ENCODE data around the gene NUP214. TPM values are rescaled to one million over a fixed set of nuclear protein-coding genes. Genes with fewer than 3 reads are reported as not detected.

The NUP214 gene
- total RNA-seq, 2 experiments from 2014 or later: 19.7 to 69.6 TPM

DNA sequence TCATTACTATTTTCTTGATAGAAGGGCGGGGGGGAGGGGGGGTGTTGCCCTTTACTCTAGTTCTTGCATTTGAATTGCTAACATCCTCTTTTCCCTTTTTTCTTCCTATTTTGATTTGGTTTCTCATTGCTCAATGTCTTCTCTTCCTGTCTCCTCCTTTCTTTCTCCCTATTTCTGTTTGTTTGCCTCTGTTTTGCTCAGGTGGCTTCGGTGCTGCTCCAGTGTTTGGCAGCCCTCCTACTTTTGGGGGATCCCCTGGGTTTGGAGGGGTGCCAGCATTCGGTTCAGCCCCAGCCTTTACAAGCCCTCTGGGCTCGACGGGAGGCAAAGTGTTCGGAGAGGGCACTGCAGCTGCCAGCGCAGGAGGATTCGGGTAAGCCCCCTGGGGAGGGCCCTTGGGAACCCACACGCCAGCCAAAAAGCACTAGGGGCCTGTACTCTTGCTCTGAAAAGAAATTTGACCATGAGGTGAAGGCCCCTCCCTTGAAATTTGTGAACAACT is 102.6 kb downstream of the NUP214 start:
- POLR2A ChIA-PET: no interaction called here
- H3K27ac ChIP-seq (ENCODE audit: low read depth, low read length, poor library complexity, severe bottlenecking): no peak overlapping the region
- TF ChIP-seq EZH2phosphoT487 (IDR thresholded peaks at IDR 0.05; ENCODE audit: borderline replicate concordance, low read depth, low read length) (no peak), CTCF (conservative IDR thresholded peaks at IDR 0.05; ENCODE audit: low read length) (no peak)
- H4K20me1 ChIP-seq (ENCODE audit: insufficient read depth, low read length): no peaks in the 10 kb centered on the region
- no peak overlapping the region for H3K4me3 ChIP-seq (ENCODE audit: low read depth, low read length, poor library complexity, severe bottlenecking)
- H3K79me2 ChIP-seq (ENCODE audit: insufficient read depth, low read depth, low read length): no peaks in the 10 kb centered on the region
- intact Hi-C loops (cut with micrococcal nuclease; ENCODE audit: unreplicated experiment): no loop called here
- H2AFZ ChIP-seq (ENCODE audit: low read length): no peak overlapping the region
- H3K4me2 ChIP-seq (ENCODE audit: low read length): no peak overlapping the region
- no TSS peak for BruUV-seq (replicated peaks)
- DNase-seq (ENCODE audit: low spot score): no peak
- H3K36me3 ChIP-seq (ENCODE audit: insufficient read depth, low read length): peaks cover 63% of the 10 kb centered on the region
- peaks cover 10% of the 10 kb centered on the region for H3K4me1 ChIP-seq (ENCODE audit: insufficient read depth, low read length, poor library complexity, severe bottlenecking)
- no peaks in the 10 kb centered on the region for H3K9me2 ChIP-seq (ENCODE audit: insufficient read depth, low read length)
- no peaks in the 10 kb centered on the region for H3K9me3 ChIP-seq (ENCODE audit: low read length)
- CTCF ChIA-PET (ENCODE audit: unreplicated experiment): no interaction called here

GRCh38 chr9:131228988-131229387 is 103.6 kb downstream of the NUP214 start:
- DNase-seq (ENCODE audit: low spot score): no peak
- POLR2A ChIA-PET: no interaction called here
- Histone ChIP-seq H3K4me3 (ENCODE audit: low read depth, low read length, poor library complexity, severe bottlenecking) (no peak overlapping the region), H2AFZ (ENCODE audit: low read length) (no peak overlapping the region), H3K79me2 (ENCODE audit: insufficient read depth, low read depth, low read length) (no peaks in the 10 kb centered on the region), H3K4me1 (ENCODE audit: insufficient read depth, low read length, poor library complexity, severe bottlenecking) (peaks cover 10% of the 10 kb centered on the region), H3K4me2 (ENCODE audit: low read length) (no peak overlapping the region), H3K9me3 (ENCODE audit: low read length) (no peaks in the 10 kb centered on the region), H3K27ac (ENCODE audit: low read depth, low read length, poor library complexity, severe bottlenecking) (no peak overlapping the region), H4K20me1 (ENCODE audit: insufficient read depth, low read length) (no peaks in the 10 kb centered on the region), H3K36me3 (ENCODE audit: insufficient read depth, low read length) (peaks cover 67% of the 10 kb centered on the region), H3K9me2 (ENCODE audit: insufficient read depth, low read length) (no peaks in the 10 kb centered on the region)
- CTCF ChIA-PET (ENCODE audit: unreplicated experiment): no interaction called here
- intact Hi-C loops (cut with micrococcal nuclease; ENCODE audit: unreplicated experiment): no loop called here
- no peak for TF ChIP-seq CTCF (conservative IDR thresholded peaks at IDR 0.05; ENCODE audit: low read length)
- no peak for TF ChIP-seq EZH2phosphoT487 (IDR thresholded peaks at IDR 0.05; ENCODE audit: borderline replicate concordance, low read depth, low read length)
- BruUV-seq (replicated peaks): no TSS peak

DNA sequence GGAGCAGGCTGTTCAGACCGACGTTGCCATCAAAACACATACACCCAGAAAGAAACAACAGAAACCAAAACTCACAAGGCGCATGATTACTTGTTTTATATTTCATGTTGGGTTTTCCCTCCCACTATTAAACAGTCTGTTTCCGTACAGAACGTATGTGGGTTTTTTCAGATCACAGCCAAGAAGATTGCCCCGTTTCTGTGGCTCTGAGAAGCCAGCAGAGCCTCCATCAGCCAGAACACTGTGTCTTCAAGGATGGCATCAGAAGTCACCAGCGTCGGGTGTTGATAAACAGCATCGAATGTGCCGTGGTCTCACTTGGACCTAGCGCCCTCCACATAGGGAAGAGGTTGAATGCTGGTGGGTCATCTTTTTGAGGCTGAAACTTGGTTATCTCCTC is 108.2 kb downstream of the NUP214 start:
- H3K79me2 ChIP-seq (ENCODE audit: insufficient read depth, low read depth, low read length): no peaks in the 10 kb centered on the region
- H3K4me1 ChIP-seq (ENCODE audit: insufficient read depth, low read length, poor library complexity, severe bottlenecking): peaks cover 9% of the 10 kb centered on the region
- no peak overlapping the region for H3K27ac ChIP-seq (ENCODE audit: low read depth, low read length, poor library complexity, severe bottlenecking)
- no peaks in the 10 kb centered on the region for H4K20me1 ChIP-seq (ENCODE audit: insufficient read depth, low read length)
- TF ChIP-seq EZH2phosphoT487 (IDR thresholded peaks at IDR 0.05; ENCODE audit: borderline replicate concordance, low read depth, low read length) (no peak), CTCF (conservative IDR thresholded peaks at IDR 0.05; ENCODE audit: low read length) (no peak)
- CTCF ChIA-PET (ENCODE audit: unreplicated experiment): no interaction called here
- DNase-seq (ENCODE audit: low spot score): no peak
- POLR2A ChIA-PET: no interaction called here
- H3K4me3 ChIP-seq (ENCODE audit: low read depth, low read length, poor library complexity, severe bottlenecking): no peak overlapping the region
- intact Hi-C loops (cut with micrococcal nuclease; ENCODE audit: unreplicated experiment): no loop called here
- H3K4me2 ChIP-seq (ENCODE audit: low read length): no peak overlapping the region
- BruUV-seq (replicated peaks): no TSS peak
- H2AFZ ChIP-seq (ENCODE audit: low read length): no peak overlapping the region
- no peaks in the 10 kb centered on the region for H3K9me3 ChIP-seq (ENCODE audit: low read length)
- H3K36me3 ChIP-seq (ENCODE audit: insufficient read depth, low read length): peaks cover 51% of the 10 kb centered on the region
- no peaks in the 10 kb centered on the region for H3K9me2 ChIP-seq (ENCODE audit: insufficient read depth, low read length)

Data from OCI-LY7 (cell line).